OCI-LY1 (cell line): ENCODE measurements around the gene CARS1.

Experiments
- CTCF ChIP-seq: fragments of 200-600 bp; sonication (generic), shearing (Covaris generic); IDR thresholded peaks from 2 replicates; pipeline ENCODE4 v1.5.1; 2017; ENCODE audit warnings: mild to moderate bottlenecking, antibody characterized with exemption, low read length, moderate library complexity, mixed read lengths
- EZH2 ChIP-seq: fragments of 200-600 bp; sonication (generic), shearing (Covaris generic); IDR thresholded peaks from 2 replicates; pipeline ENCODE4 v1.8.0; 2017; ENCODE audit warnings: borderline replicate concordance, mixed run types, mild to moderate bottlenecking, antibody characterized with exemption, low read length, moderate library complexity, mixed read lengths

DNA sequence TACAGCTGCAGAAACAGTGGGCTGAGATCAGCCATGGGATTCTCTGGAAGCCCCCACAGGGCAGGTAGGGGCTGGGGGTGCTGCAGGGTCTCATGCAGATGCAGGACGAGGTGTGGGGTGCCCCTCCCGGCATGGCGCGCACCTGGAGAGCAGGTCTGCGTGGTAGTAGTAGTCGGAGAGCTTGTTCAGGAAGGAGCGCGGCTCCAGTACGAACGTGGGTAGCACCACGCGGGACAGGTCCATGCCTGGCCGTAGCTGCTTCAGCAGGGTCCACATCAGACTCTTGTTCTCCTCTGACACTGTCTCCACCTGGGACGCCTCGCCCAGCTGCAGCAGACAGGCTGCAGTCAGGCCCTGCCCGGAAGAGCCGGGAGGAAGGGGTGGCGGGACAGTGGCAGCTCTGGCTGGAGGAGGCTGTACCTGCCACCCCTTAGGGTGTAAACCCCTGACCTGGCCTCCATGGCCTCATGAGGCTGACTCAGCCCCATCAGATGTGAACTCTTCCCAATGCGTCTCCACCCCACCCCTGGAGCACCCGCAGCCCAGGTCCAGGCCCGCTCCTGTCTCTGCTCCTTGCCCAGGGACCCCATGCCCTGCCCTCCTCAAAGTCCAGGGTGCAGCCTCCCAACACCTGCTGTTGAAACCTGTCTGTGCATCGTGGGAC lies 47.0 kb upstream of the CARS1 start:
- no peak for TF ChIP-seq EZH2
- no peak for TF ChIP-seq CTCF
